Endothelial cell (in vitro differentiated cells): Measurements from ENCODE around the gene OSGEPL1. TPM values are rescaled to one million over a fixed set of nuclear protein-coding genes. Genes with fewer than 3 reads are reported as not detected.

Experiments used
- DNase-seq: peaks from one replicate; pipeline ENCODE4 v3.0.0; 2021; ENCODE audit warnings: low spot score
- H3K27ac Mint-ChIP-seq: one replicate; pipeline ENCODE4 v1.8.0; 2021; ENCODE audit warnings: mixed read lengths, inconsistent platforms; ENCODE audit not compliant: unreplicated experiment
- H3K27me3 Mint-ChIP-seq: one replicate; pipeline ENCODE4 v1.8.0; 2021; ENCODE audit warnings: mild to moderate bottlenecking, moderate library complexity, mixed read lengths, inconsistent platforms; ENCODE audit not compliant: unreplicated experiment
- H3K36me3 Mint-ChIP-seq: one replicate; pipeline ENCODE4 v1.8.0; 2021; ENCODE audit warnings: mild to moderate bottlenecking, low read depth, mixed read lengths, inconsistent platforms; ENCODE audit not compliant: unreplicated experiment
- H3K4me1 Mint-ChIP-seq: one replicate; pipeline ENCODE4 v1.8.0; 2021; ENCODE audit warnings: mild to moderate bottlenecking, mixed read lengths, inconsistent platforms; ENCODE audit not compliant: unreplicated experiment
- H3K4me3 Mint-ChIP-seq: one replicate; pipeline ENCODE4 v1.8.0; 2021; ENCODE audit warnings: mild to moderate bottlenecking, mixed read lengths, inconsistent platforms; ENCODE audit not compliant: unreplicated experiment
- H3K9me3 Mint-ChIP-seq: one replicate; pipeline ENCODE4 v1.8.0; 2021; ENCODE audit warnings: mixed read lengths, inconsistent platforms; ENCODE audit not compliant: unreplicated experiment
- long read RNA-seq: library from polyadenylated mRNA; unstranded; transcript quantifications from one replicate; pipeline ENCODE4 v2.0.0, GENCODE V29; 2020; ENCODE audit not compliant: unreplicated experiment
- total RNA-seq: library from RNA; stranded (reverse); fragmentation: NEBNext Ultra II Directional; extraction: Animal tissue kit (Norgen Biotek cat#: 25700); gene quantifications from one replicate; pipeline ENCODE4 v1.2.1, GENCODE V29; 2021; ENCODE audit not compliant: unreplicated experiment
- TF ChIP-seq, protein P1 (sequence below): fragments of 200-600 bp; sonication (generic); IDR thresholded peaks from one replicate; pipeline ENCODE4 v1.5.0; 2021; ENCODE audit warnings: antibody characterized with exemption; ENCODE audit not compliant: unreplicated experiment

OSGEPL1 gene, protein sequence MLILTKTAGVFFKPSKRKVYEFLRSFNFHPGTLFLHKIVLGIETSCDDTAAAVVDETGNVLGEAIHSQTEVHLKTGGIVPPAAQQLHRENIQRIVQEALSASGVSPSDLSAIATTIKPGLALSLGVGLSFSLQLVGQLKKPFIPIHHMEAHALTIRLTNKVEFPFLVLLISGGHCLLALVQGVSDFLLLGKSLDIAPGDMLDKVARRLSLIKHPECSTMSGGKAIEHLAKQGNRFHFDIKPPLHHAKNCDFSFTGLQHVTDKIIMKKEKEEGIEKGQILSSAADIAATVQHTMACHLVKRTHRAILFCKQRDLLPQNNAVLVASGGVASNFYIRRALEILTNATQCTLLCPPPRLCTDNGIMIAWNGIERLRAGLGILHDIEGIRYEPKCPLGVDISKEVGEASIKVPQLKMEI
- 4.2 TPM for total RNA-seq
- long read RNA-seq, partial matches to known transcripts, result 0 of 5 reads
- long read RNA-seq, other reads (novel, unspliced or antisense), result 5 of 5 reads

GRCh38 chr2:189762551-189763298 lies at the start of gene OSGEPL1:
OSGEPL1 (minus strand) TSS chr2:189762792; CDS start chr2:189761640, 1,152 bp downstream.
- TF ChIP-seq, protein P1, sequence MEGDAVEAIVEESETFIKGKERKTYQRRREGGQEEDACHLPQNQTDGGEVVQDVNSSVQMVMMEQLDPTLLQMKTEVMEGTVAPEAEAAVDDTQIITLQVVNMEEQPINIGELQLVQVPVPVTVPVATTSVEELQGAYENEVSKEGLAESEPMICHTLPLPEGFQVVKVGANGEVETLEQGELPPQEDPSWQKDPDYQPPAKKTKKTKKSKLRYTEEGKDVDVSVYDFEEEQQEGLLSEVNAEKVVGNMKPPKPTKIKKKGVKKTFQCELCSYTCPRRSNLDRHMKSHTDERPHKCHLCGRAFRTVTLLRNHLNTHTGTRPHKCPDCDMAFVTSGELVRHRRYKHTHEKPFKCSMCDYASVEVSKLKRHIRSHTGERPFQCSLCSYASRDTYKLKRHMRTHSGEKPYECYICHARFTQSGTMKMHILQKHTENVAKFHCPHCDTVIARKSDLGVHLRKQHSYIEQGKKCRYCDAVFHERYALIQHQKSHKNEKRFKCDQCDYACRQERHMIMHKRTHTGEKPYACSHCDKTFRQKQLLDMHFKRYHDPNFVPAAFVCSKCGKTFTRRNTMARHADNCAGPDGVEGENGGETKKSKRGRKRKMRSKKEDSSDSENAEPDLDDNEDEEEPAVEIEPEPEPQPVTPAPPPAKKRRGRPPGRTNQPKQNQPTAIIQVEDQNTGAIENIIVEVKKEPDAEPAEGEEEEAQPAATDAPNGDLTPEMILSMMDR, result peak; percentile 45
- Mint-ChIP-seq H3K27ac (peak within 1 kb of the TSS; percentile 76), H3K4me1 (peaks cover 3% of the 10 kb centered on the region), H3K27me3 (peaks cover 1% of the 10 kb centered on the region), H3K4me3 (peak within 1 kb of the TSS; percentile 89), H3K9me3 (no peaks in the 10 kb centered on the region), H3K36me3 (peaks cover 8% of the 10 kb centered on the region)
- DNase-seq, result peak; percentile 73

- no peaks in the 10 kb centered on the region for H3K36me3 Mint-ChIP-seq
- no peak overlapping the region for H3K4me3 Mint-ChIP-seq
- TF ChIP-seq, protein P1, result no peak
- no peaks in the 10 kb centered on the region for H3K9me3 Mint-ChIP-seq
- no peaks in the 10 kb centered on the region for H3K27me3 Mint-ChIP-seq
- H3K27ac Mint-ChIP-seq, result no peak overlapping the region
- no peak for DNase-seq
- no peaks in the 10 kb centered on the region for H3K4me1 Mint-ChIP-seq
Measured at GRCh38 chr2:189803431-189803830, 40.8 kb upstream of the OSGEPL1 start.

DNA sequence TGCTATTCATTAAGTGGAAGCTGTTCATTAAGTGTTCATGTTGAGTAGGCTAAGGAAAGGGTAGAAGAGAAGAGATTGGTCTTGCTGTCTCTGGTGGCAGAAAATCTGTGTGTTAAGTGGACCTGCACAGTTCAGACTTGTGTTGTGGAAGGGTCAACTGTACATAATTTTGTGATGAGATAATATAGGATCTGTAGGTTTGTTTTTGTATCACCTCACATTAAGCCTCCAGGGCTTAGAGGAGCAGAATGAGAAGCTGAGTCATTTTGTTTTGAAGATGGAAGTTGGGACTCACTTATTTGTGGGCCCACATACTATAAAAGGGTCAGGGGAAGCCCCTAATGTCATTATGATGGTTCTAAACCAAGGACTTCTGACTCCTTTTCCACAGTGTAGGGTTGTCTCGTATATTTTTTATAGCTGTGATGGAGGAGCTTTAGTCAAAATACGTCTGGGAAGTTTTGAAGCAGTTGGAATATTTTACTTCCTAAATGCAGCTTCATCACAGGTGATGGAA lies 39.9 kb upstream of the OSGEPL1 start:
- TF ChIP-seq, protein P1, result no peak
- H3K27me3 Mint-ChIP-seq, result no peaks in the 10 kb centered on the region
- DNase-seq, result no peak
- no peaks in the 10 kb centered on the region for H3K4me1 Mint-ChIP-seq
- H3K9me3 Mint-ChIP-seq, result no peaks in the 10 kb centered on the region
- no peak overlapping the region for H3K27ac Mint-ChIP-seq
- no peak overlapping the region for H3K4me3 Mint-ChIP-seq
- no peaks in the 10 kb centered on the region for H3K36me3 Mint-ChIP-seq

DNA sequence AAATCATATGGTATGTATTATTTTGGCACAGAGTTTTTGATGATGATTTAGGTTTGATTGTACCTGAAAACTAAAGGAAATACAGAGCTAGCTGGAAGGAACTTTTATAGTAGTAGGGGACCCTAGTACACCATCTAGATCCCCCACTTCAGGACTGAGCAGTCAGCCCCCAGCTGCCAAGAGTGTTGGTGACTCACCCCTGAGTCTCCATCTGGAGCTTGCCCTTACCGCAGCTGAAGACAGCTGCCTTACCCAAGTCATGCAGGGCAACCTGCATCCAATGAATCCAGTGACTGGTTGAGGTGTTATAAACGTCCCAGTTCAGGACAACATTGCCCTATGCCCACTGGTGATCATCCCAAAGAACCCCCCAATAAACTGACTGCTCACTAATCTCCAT lies 36.9 kb upstream of the OSGEPL1 start:
- Mint-ChIP-seq H3K27me3 (no peaks in the 10 kb centered on the region), H3K36me3 (no peaks in the 10 kb centered on the region), H3K4me1 (no peaks in the 10 kb centered on the region), H3K4me3 (no peak overlapping the region), H3K27ac (no peak overlapping the region), H3K9me3 (no peaks in the 10 kb centered on the region)
- TF ChIP-seq, protein P1, result no peak
- no peak for DNase-seq
